Stomach (tissue), 4 donors: Measurements from ENCODE around the gene TINAGL1.

Experiments
- POLR2A ChIP-seq, 4 donors: fragments of 450-650 bp; IDR thresholded peaks; one replicate each; pipeline ENCODE4 v1.6.1; 2016; ENCODE audit warnings: antibody characterized with exemption in 4 of 4, control low read depth in 2 of 4, mild to moderate bottlenecking in 1 of 4, moderate library complexity in 1 of 4
- TF ChIP-seq, protein P1 (sequence below), 7 experiments: fragments of 450-650 bp in 4 of 7; fragments of 200-600 bp in 3 of 7; sonication (generic) in 3 of 7; IDR thresholded peaks; one replicate each; pipeline ENCODE4 v1.5.1; 2016 to 2019; ENCODE audit warnings: antibody characterized with exemption in 7 of 7, control low read depth in 2 of 7, mild to moderate bottlenecking in 1 of 7

DNA sequence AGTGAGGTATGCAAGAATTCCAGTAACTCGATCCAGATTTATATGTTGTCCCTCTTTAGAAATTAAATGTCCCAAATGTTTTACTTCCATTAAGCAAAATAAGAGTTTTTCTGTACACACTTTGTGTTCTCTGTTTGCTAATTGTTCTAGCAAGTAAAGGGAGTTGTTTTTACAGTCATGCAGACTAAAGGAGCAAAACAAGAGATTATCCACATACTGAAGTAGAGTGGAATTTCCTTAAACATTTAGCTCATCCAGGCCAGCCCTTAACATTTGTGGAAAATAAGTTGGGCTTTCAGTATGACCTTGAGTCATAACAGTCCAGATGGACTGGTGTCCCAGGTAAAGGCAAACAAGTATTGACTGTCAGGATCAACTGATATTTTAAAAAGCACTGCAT is 44.1 kb upstream of the TINAGL1 start:
- TF ChIP-seq, protein P1, sequence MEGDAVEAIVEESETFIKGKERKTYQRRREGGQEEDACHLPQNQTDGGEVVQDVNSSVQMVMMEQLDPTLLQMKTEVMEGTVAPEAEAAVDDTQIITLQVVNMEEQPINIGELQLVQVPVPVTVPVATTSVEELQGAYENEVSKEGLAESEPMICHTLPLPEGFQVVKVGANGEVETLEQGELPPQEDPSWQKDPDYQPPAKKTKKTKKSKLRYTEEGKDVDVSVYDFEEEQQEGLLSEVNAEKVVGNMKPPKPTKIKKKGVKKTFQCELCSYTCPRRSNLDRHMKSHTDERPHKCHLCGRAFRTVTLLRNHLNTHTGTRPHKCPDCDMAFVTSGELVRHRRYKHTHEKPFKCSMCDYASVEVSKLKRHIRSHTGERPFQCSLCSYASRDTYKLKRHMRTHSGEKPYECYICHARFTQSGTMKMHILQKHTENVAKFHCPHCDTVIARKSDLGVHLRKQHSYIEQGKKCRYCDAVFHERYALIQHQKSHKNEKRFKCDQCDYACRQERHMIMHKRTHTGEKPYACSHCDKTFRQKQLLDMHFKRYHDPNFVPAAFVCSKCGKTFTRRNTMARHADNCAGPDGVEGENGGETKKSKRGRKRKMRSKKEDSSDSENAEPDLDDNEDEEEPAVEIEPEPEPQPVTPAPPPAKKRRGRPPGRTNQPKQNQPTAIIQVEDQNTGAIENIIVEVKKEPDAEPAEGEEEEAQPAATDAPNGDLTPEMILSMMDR (IDR thresholded peaks at IDR 0.05), result no peak
- TF ChIP-seq POLR2A (IDR thresholded peaks at IDR 0.05), result no peak
